ENCODE measurements around the gene MEIOB.

DNA sequence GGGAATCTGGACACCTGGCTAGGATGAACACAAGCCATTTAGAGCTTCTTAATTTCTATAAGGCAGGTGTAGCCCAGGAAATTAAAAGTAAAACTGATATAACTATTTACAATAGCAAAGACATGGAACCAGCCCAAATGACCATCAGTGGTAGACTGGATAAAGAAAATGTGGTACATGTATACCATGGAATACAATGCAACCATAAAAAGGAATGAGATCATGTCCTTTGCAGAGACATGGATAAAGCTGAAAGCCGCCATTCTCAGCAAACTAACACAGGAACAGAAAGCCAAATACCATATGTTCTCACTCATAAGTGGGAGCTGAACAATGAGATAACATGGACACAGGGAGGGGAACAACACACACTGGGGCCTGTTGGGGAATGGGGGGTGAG lies 25.5 kb downstream of the MEIOB start:
- TF ChIP-seq EZH2phosphoT487 (IDR thresholded peaks at IDR 0.05; ENCODE audit: low read depth) (no peak), CTCF (IDR thresholded peaks at IDR 0.05; ENCODE audit: low read depth, low read length) (no peak)

Measured in OCI-LY3 (cell line).